Tibial nerve (tissue), 4 donors: ENCODE measurements around the gene SLC17A8. TPM values are rescaled to one million over a fixed set of nuclear protein-coding genes. Genes with fewer than 3 reads are reported as not detected.
"Not testable (repeated sequence)": the region's sequence is repeated elsewhere in the genome, so short reads cannot be mapped to it uniquely, and the experiment has no call there.

Experiments
- DNase-seq, 2 donors: peaks; one replicate each; pipeline ENCODE4 v3.0.0-alpha.2; 2019; ENCODE audit warnings: low spot score in 2 of 2
- H3K27ac ChIP-seq, 4 donors: fragments of 200-600 bp; sonication (generic) in 3 of 4; one replicate each; pipeline ENCODE4 v1.5.1; 2017 to 2019; ENCODE audit warnings: mild to moderate bottlenecking in 1 of 4
- H3K27me3 ChIP-seq, 2 donors: fragments of 200-600 bp; sonication (generic) in 1 of 2; one replicate each; pipeline versions ENCODE4 v1.5.1 to v1.6.0; 2017 to 2019
- H3K36me3 ChIP-seq, 3 donors: fragments of 200-600 bp; sonication (generic); one replicate each; pipeline ENCODE4 v1.5.1; 2018 to 2019
- H3K4me1 ChIP-seq, 4 donors: fragments of 200-600 bp; sonication (generic) in 3 of 4; one replicate each; pipeline ENCODE4 v1.5.1; 2017 to 2019
- H3K4me3 ChIP-seq, 4 donors: fragments of 200-600 bp; sonication (generic) in 3 of 4; one replicate each; pipeline ENCODE4 v1.5.1; 2017 to 2019; ENCODE audit warnings: mild to moderate bottlenecking in 1 of 4, moderate library complexity in 1 of 4
- H3K9me3 ChIP-seq, 4 donors: fragments of 200-600 bp; sonication (generic) in 3 of 4; one replicate each; pipeline ENCODE4 v1.5.1; 2017 to 2019
- EP300 ChIP-seq, 2 donors: sonication (generic); formaldehyde crosslinking; IDR thresholded peaks; one replicate each; pipeline ENCODE4 v1.6.1; 2017; ENCODE audit warnings: antibody characterized with exemption in 2 of 2, mild to moderate bottlenecking in 1 of 2
- POLR2A ChIP-seq, 2 donors: fragments of 450-650 bp; IDR thresholded peaks; one replicate each; pipeline ENCODE4 v1.6.1; 2017; ENCODE audit warnings: antibody characterized with exemption in 2 of 2, mild to moderate bottlenecking in 2 of 2, moderate library complexity in 2 of 2
- WGBS, 2 donors: methylation state at CpG; one replicate each; pipeline ENCODE4 v1.1.5; 2018; 5-methylcytosine and 5-hydroxymethylcytosine counted together
- total RNA-seq, 4 donors: library from RNA; depleted of rRNA; stranded (reverse); fragments of >200 nt; gene quantifications; one replicate each; pipeline ENCODE4 v1.1.0, GENCODE V29; 2016
- TF ChIP-seq, protein P1 (sequence below), 5 experiments: fragments of 200-600 bp in 3 of 5; fragments of 450-650 bp in 2 of 5; sonication (generic) in 3 of 5; IDR thresholded peaks; one replicate each; pipeline ENCODE4 v1.5.1; 2016 to 2019; ENCODE audit warnings: antibody characterized with exemption in 5 of 5, mild to moderate bottlenecking in 3 of 5, moderate library complexity in 2 of 5

The SLC17A8 gene
- total RNA-seq, 4 donors from 2014 or later = not detected

GRCh38 chr12:100426145-100426544 is 69.3 kb downstream of the SLC17A8 start:
- Histone ChIP-seq H3K4me3 (no peak overlapping the region), H3K9me3 (peaks cover 0 to 14% (median 2%) of the 10 kb centered on the region in 4 donors), H3K27me3 (no peaks in the 10 kb centered on the region), H3K27ac (no peak overlapping the region), H3K36me3 (no peaks in the 10 kb centered on the region), H3K4me1 (no peaks in the 10 kb centered on the region)
- 24 to 55% methylated on average over 1 of the region's 1 CpG for WGBS, 2 donors
- no peak for DNase-seq
- TF ChIP-seq POLR2A (IDR thresholded peaks at IDR 0.05) (no peak), EP300 (IDR thresholded peaks at IDR 0.05) (no peak)

DNA sequence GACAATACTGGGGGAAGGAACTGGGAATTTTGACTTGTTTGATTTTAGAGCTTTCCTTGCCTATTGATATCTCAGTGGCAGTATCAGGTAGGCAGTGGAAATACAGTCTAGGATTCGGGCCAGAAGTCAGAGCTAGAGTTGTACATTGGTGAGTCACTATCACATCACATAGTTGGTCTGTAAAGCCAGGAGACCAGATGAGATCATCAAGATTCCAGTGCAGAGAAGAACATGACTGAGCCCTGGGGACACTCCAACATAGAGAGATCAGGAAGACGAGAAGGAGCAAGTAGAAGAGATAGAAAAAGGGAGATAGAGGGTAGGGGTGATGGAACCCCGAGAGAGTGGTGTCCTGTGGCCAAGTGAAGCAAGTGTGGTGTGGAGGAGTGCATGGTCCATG is 70.2 kb downstream of the SLC17A8 start:
- Histone ChIP-seq H3K4me1 (no peaks in the 10 kb centered on the region), H3K4me3 (no peak overlapping the region), H3K27me3 (no peaks in the 10 kb centered on the region), H3K27ac (no peak overlapping the region), H3K36me3 (no peaks in the 10 kb centered on the region), H3K9me3 (peaks cover 0 to 12% (median 0%) of the 10 kb centered on the region in 4 donors)
- 69% methylated on average over 3 of the region's 3 CpGs for WGBS, 2 donors
- DNase-seq = no peak
- TF ChIP-seq EP300 (IDR thresholded peaks at IDR 0.05) (no peak), POLR2A (IDR thresholded peaks at IDR 0.05) (no peak)
- TF ChIP-seq, protein P1, sequence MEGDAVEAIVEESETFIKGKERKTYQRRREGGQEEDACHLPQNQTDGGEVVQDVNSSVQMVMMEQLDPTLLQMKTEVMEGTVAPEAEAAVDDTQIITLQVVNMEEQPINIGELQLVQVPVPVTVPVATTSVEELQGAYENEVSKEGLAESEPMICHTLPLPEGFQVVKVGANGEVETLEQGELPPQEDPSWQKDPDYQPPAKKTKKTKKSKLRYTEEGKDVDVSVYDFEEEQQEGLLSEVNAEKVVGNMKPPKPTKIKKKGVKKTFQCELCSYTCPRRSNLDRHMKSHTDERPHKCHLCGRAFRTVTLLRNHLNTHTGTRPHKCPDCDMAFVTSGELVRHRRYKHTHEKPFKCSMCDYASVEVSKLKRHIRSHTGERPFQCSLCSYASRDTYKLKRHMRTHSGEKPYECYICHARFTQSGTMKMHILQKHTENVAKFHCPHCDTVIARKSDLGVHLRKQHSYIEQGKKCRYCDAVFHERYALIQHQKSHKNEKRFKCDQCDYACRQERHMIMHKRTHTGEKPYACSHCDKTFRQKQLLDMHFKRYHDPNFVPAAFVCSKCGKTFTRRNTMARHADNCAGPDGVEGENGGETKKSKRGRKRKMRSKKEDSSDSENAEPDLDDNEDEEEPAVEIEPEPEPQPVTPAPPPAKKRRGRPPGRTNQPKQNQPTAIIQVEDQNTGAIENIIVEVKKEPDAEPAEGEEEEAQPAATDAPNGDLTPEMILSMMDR (IDR thresholded peaks at IDR 0.05) = no peak

DNA sequence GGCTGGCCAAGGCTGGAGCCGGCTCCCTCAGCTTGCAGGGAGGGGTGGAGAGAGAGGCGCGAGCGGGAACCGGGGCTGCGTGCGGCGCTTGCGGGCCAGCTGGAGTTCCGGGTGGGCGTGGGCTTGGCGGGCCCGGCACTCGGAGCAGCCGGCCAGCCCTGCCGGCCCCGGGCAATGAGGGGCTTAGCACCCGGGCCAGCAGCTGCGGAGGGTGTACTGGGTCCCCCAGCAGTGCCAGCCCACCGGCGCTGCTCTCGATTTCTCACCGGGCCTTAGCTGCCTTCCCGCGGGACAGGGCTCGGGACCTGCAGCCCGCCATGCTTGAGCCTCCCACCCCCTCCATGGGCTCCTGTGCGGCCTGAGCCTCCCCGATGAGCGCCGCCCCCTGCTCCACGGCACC is 73.4 kb downstream of the SLC17A8 start:
- H3K4me1 ChIP-seq, DNase-seq, H3K9me3 ChIP-seq, H3K4me3 ChIP-seq, H3K36me3 ChIP-seq, H3K27me3 ChIP-seq, H3K27ac ChIP-seq: not testable (repeated sequence)
- WGBS, 2 donors = 96 to 99% methylated on average over 18 to 26 of the region's 32 CpGs

DNA sequence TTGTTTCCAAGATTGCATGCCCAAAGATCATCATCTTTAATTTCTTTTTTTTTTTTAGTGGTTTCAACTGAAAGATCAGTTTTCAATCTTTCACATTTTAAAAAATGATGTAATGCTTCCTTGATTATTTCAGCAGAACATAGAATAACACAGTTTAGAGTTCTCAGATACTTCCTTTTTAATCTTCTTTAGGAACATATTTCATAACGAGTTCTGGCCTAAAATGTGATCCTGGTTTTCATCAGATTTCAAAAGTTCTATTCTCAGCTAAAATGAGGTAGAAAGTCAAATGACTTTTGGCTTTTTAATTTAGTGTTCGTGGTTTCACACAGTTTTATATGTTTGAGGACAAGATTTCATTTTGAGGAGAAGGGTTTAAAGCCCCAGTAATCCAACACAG is 76.8 kb downstream of the SLC17A8 start:
- peak overlapping the region in 2 of 4 donors; percentile 13 to 18 for H3K27ac ChIP-seq
- DNase-seq = no peak
- no peaks in the 10 kb centered on the region for H3K27me3 ChIP-seq
- H3K4me3 ChIP-seq = no peak overlapping the region
- H3K36me3 ChIP-seq = no peaks in the 10 kb centered on the region
- H3K9me3 ChIP-seq = no peaks in the 10 kb centered on the region
- peak in 1 of 2 donors; percentile 48 for TF ChIP-seq EP300 (IDR thresholded peaks at IDR 0.05)
- TF ChIP-seq, protein P1 (IDR thresholded peaks at IDR 0.05) = no peak
- 28 to 47% methylated on average over 2 of the region's 2 CpGs for WGBS, 2 donors
- peaks cover 0 to 7% (median 0%) of the 10 kb centered on the region in 4 donors for H3K4me1 ChIP-seq

- Histone ChIP-seq H3K27ac (peak overlapping the region in 1 of 4 donors; percentile 18), H3K36me3 (no peaks in the 10 kb centered on the region), H3K27me3 (no peaks in the 10 kb centered on the region), H3K4me1 (peaks cover 0 to 7% (median 0%) of the 10 kb centered on the region in 4 donors), H3K4me3 (no peak overlapping the region), H3K9me3 (no peaks in the 10 kb centered on the region)
- TF ChIP-seq, protein P1 (IDR thresholded peaks at IDR 0.05) = no peak
- TF ChIP-seq POLR2A (IDR thresholded peaks at IDR 0.05) (no peak), EP300 (IDR thresholded peaks at IDR 0.05) (no peak)
- no peak for DNase-seq
Observed at GRCh38 chr12:100434177-100434576, 77.3 kb downstream of the SLC17A8 start.

GRCh38 chr12:100435957-100436356 is 79.1 kb downstream of the SLC17A8 start:
- TF ChIP-seq POLR2A (IDR thresholded peaks at IDR 0.05) (no peak), EP300 (IDR thresholded peaks at IDR 0.05) (no peak)
- TF ChIP-seq, protein P1 (IDR thresholded peaks at IDR 0.05) = no peak
- no peak for DNase-seq

More at GRCh38 chr12:100435957-100436356, 79.1 kb downstream of the SLC17A8 start:
- Histone ChIP-seq H3K4me3 (no peak overlapping the region), H3K27ac (no peak overlapping the region), H3K27me3 (no peaks in the 10 kb centered on the region), H3K36me3 (no peaks in the 10 kb centered on the region), H3K9me3 (no peaks in the 10 kb centered on the region), H3K4me1 (peaks cover 0 to 7% (median 0%) of the 10 kb centered on the region in 4 donors)
- WGBS, 2 donors = 47 to 50% methylated on average over 2 of the region's 2 CpGs
